Spleen (tissue), 11 donors: ENCODE data around the gene PPP1R14B. TPM values are rescaled to one million over a fixed set of nuclear protein-coding genes. Genes with fewer than 3 reads are reported as not detected.

Experiments
- DNase-seq: peaks from one replicate; pipeline ENCODE4 v3.0.0-alpha.2; 2020
- H3K27ac ChIP-seq, 8 donors: fragments of 200-600 bp; sonication (generic) in 7 of 8; 1 replicate in 4 of 8; 2 replicates in 4 of 8; pipeline versions ENCODE4 v1.5.0 to v1.8.0; 2016 to 2021; ENCODE audit warnings: inconsistent platforms in 4 of 8, mild to moderate bottlenecking in 4 of 8, moderate library complexity in 1 of 8
- H3K27me3 ChIP-seq, 7 donors: fragments of 200-600 bp; sonication (generic) in 6 of 7; replicated peaks in 1 of 7; 1 replicate in 4 of 7; 2 replicates in 3 of 7; pipeline versions ENCODE4 v1.5.0 to v1.8.0; 2016 to 2021; ENCODE audit warnings: inconsistent platforms in 3 of 7, mild to moderate bottlenecking in 1 of 7
- H3K36me3 ChIP-seq, 6 donors: fragments of 200-600 bp; sonication (generic) in 5 of 6; 1 replicate in 4 of 6; 2 replicates in 2 of 6; pipeline versions ENCODE4 v1.5.0 to v1.8.0; 2016 to 2021; ENCODE audit warnings: inconsistent platforms in 2 of 6
- H3K4me1 ChIP-seq, 6 donors: fragments of 200-600 bp; sonication (generic) in 5 of 6; 1 replicate in 3 of 6; 2 replicates in 3 of 6; pipeline versions ENCODE4 v1.5.0 to v1.8.0; 2016 to 2021; ENCODE audit warnings: inconsistent platforms in 3 of 6
- H3K4me3 ChIP-seq, 8 donors: fragments of 200-600 bp; sonication (generic) in 7 of 8; 1 replicate in 4 of 8; 2 replicates in 4 of 8; pipeline versions ENCODE4 v1.5.0 to v1.8.0; 2016 to 2021; ENCODE audit warnings: inconsistent platforms in 4 of 8, mild to moderate bottlenecking in 4 of 8, moderate library complexity in 2 of 8
- H3K9me3 ChIP-seq, 8 donors: fragments of 200-600 bp; sonication (generic) in 7 of 8; 1 replicate in 4 of 8; 2 replicates in 4 of 8; pipeline versions ENCODE4 v1.5.0 to v1.8.0; 2016 to 2021; ENCODE audit warnings: inconsistent platforms in 4 of 8
- CTCF ChIP-seq, 11 experiments: fragments of 200-600 bp in 7 of 11; fragments of 450-650 bp in 4 of 11; sonication (generic) in 4 of 11; IDR thresholded peaks in 8 of 11; conservative IDR thresholded peaks in 3 of 11; 1 replicate in 7 of 11; 2 replicates in 4 of 11; pipeline versions ENCODE4 v1.4.0 to v1.8.0; 2016 to 2021; ENCODE audit warnings: antibody characterized with exemption in 11 of 11, inconsistent platforms in 4 of 11, mild to moderate bottlenecking in 1 of 11
- POLR2A ChIP-seq, 3 donors: fragments of 450-650 bp; IDR thresholded peaks; one replicate each; pipeline ENCODE4 v1.5.1; 2017; ENCODE audit warnings: antibody characterized with exemption in 3 of 3, mild to moderate bottlenecking in 1 of 3
- POLR2AphosphoS5 ChIP-seq, 3 donors: sonication (generic); formaldehyde crosslinking; IDR thresholded peaks; one replicate each; pipeline ENCODE4 v1.5.1; 2017; ENCODE audit warnings: antibody characterized with exemption in 3 of 3
- WGBS, 5 donors: extraction: QIAGEN DNeasy Blood & Tissue Kit in 3 of 5; methylation state at CpG; one replicate each; pipeline versions ENCODE4 v1.1.5 to v1.1.7; 2013 to 2018; 5-methylcytosine and 5-hydroxymethylcytosine counted together
- intact Hi-C: fragments of 100-400 bp; cut with DNase I; formaldehyde crosslinking; loops from one replicate; pipeline ENCODE4 v1.15.0; 2023; ENCODE audit warnings: low total_unique reads
- polyA plus RNA-seq, 3 donors: library from polyadenylated mRNA; stranded (reverse); fragments of 200-250 nt; gene quantifications; one replicate each; pipeline ENCODE4 v1.2.1, GENCODE V29; 2013
- total RNA-seq, 7 donors: library from RNA; depleted of rRNA in 3 of 7; stranded (reverse); fragments of >200 nt in 3 of 7; fragmentation: NEBNext Ultra II Directional in 4 of 7; extraction: Animal tissue kit (Norgen Biotek cat#: 25700) in 4 of 7; gene quantifications; one replicate each; pipeline versions ENCODE4 v1.1.0 to v1.2.1, GENCODE V29; 2016 to 2021
- donor health status: healthy with polysubstance abuse.
- donor health status: DM: no; HTN: no; CAD: no; lungs with moderate emphysema.
- donor health status: DM: no; HTN: no; CAD: no.
- donor health status: Bipolar disorder and iron deficiency.
- donor health status: healthy.
- donor health status: DM: no; HTN: no; CAD: no.
- donor health status: DM: yes; HTN: yes; CAD: no.

PPP1R14B gene
- total and polyA plus RNA-seq, 10 donors: 47.6 to 190 (median 83.6) TPM

DNA sequence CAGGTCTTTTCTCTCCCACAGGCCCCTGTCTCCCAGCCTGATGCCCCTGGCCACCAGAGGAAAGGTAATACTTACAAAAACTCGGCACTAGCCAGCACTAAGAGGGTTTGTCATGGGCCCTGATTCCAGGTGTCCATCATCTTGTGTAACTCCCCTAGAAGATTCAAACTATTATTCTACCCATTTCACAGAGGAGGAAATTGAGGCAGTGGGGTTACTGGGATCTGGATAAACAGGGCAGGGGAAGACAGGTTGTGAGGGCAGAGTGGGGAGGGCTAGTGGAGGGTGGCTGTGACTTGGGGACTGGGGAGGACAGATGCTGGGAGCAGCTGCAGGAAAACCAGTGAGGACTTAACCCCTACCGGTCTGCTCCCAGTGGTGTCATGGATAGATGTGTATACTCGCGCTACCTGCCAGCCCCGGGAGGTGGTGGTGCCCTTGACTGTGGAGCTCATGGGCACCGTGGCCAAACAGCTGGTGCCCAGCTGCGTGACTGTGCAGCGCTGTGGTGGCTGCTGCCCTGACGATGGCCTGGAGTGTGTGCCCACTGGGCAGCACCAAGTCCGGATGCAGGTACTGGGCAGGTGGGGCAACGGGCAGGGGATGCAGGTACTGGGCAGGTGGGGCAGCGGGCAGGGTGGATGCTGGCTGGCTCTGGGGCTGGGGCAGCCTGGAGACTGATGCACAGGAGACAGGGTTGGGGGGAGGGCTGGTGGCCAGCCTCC, 11.1 kb downstream of the PPP1R14B start:
- peaks cover 34 to 94% (median 76%) of the 10 kb centered on the region in 6 donors for H3K4me1 ChIP-seq
- 85 to 92% (median 88%) methylated on average over 4 to 12 of the region's 12 CpGs for WGBS, 5 donors

DNA sequence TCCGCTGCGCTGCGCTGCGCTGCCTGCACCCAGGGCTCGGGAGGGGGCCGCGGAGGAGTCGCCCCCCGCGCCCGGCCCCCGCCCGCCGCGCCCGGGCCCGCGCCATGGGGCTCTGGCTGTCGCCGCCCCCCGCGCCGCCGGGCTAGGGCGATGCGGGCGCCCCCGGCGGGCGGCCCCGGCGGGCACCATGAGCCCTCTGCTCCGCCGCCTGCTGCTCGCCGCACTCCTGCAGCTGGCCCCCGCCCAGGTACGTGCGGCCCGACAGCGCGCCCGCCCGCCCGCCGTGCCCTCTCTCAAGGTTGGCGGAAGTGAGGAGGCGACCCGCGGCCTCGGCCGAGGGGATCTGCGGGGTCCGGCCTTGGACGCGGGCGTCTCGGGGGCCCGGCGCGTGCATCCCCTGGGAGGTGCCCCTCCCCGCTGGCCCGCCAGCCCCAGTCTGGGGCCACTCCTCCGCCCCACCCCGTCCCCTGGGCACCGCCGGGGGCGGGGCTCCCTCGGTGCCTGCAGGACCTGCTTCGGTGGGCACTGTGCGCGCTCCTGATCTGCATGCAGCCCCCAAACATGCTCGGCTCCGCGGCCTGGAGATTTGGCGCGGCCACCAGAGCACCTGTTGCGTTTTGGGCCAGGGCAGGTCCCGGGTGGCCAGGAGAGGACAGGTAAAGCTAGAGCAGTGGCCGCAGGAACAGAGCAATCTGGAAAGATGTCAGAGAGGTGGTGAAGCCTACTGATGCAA, 11.9 kb downstream of the PPP1R14B start:
- peak; percentile 93 for DNase-seq
- H3K4me3 ChIP-seq: peak overlapping the region; percentile 67 to 96 (median 78)
- H3K9me3 ChIP-seq: no peaks in the 10 kb centered on the region
- intact Hi-C loops: no loop called here
- TF ChIP-seq POLR2A (IDR thresholded peaks at IDR 0.05) (peak in 1 of 3 donors; percentile 29), CTCF (IDR thresholded peaks at IDR 0.05 in 8 of 11, conservative IDR thresholded peaks at IDR 0.05 in 3 of 11) (peak in 3 of 11 experiments; percentile 9 to 21 (median 21)), POLR2AphosphoS5 (IDR thresholded peaks at IDR 0.05) (peak; percentile 66 to 78 (median 75))
- H3K4me1 ChIP-seq: peaks cover 32 to 91% (median 71%) of the 10 kb centered on the region in 6 donors
- no peaks in the 10 kb centered on the region for H3K27me3 ChIP-seq
- 1 to 4% (median 2%) methylated on average over 10 to 80 of the region's 80 CpGs for WGBS, 5 donors
- H3K27ac ChIP-seq: peak overlapping the region; percentile 72 to 93 (median 86)
- peaks cover 0 to 33% (median 18%) of the 10 kb centered on the region in 6 donors for H3K36me3 ChIP-seq

More for the DNA sequence above, 11.1 kb downstream of the PPP1R14B start:
- TF ChIP-seq POLR2AphosphoS5 (IDR thresholded peaks at IDR 0.05) (no peak), CTCF (IDR thresholded peaks at IDR 0.05 in 8 of 11, conservative IDR thresholded peaks at IDR 0.05 in 3 of 11) (no peak), POLR2A (IDR thresholded peaks at IDR 0.05) (no peak)
- peaks cover 0 to 33% (median 18%) of the 10 kb centered on the region in 6 donors for H3K36me3 ChIP-seq
- no peaks in the 10 kb centered on the region for H3K9me3 ChIP-seq
- DNase-seq: peak; percentile 81
- H3K27me3 ChIP-seq: no peaks in the 10 kb centered on the region
- peak overlapping the region; percentile 67 to 96 (median 78) for H3K4me3 ChIP-seq
- peak overlapping the region; percentile 72 to 93 (median 86) for H3K27ac ChIP-seq
- intact Hi-C loops: no loop called here

DNA sequence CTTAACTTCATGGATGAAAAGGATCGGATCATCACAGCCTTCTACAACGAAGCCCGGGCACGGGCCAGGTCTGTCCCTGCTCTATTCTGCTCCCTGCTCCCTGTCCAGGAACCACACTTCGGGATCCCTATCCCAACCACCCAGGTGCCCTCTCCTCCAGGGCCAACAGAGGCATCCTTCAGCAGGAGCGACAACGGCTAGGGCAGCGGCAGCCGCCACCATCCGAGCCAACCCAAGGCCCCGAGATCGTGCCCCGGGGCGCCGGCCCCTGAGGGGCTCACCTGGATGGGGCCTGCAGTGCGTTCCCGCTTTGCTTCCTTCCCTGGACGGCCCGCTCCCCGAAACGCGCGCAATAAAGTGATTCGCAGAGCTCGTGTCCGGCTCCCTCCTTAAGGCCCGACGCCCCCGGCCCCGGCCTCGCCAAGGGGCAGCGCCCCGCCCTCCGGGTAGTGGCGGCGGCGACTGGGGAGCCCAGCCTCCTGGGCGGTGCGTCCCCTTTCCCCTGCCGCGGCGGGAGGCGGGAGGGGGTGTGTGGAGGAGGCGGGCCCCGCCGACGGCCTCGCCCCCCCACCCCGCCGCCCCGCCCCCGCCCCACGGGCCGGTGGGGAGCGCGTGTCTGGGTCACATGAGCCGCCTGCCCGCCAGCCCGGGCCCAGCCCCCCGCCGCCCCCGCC, 12.7 kb downstream of the PPP1R14B start, which contains the start of gene VEGFB:
TSS of gene VEGFB (plus strand) at position 672 of the 674 bp plus-strand sequence. CDS start 250 bp downstream, outside the sequence.
- Histone ChIP-seq H3K4me1 (peaks cover 38 to 91% (median 74%) of the 10 kb centered on the region in 6 donors), H3K9me3 (no peaks in the 10 kb centered on the region), H3K27me3 (no peaks in the 10 kb centered on the region), H3K27ac (peak within 1 kb of the TSS; percentile 72 to 93 (median 86)), H3K4me3 (peak within 1 kb of the TSS; percentile 67 to 96 (median 78)), H3K36me3 (peaks cover 0 to 33% (median 18%) of the 10 kb centered on the region in 6 donors)
- TF ChIP-seq POLR2A (IDR thresholded peaks at IDR 0.05) (no peak), CTCF (IDR thresholded peaks at IDR 0.05 in 8 of 11, conservative IDR thresholded peaks at IDR 0.05 in 3 of 11) (no peak), POLR2AphosphoS5 (IDR thresholded peaks at IDR 0.05) (peak; percentile 81 to 86 (median 81))
- peak; percentile 94 for DNase-seq
- intact Hi-C loops: no loop called here
- whole genome bisulfite sequencing, 5 donors: 7 to 19% (median 12%) methylated on average over 19 to 60 of the region's 62 CpGs
